HG03066 (cell line): Measurements from ENCODE around the gene VPS54.

ENCODE experiments used
- ATAC-seq: cut with Tn5 transposase; IDR thresholded peaks from one replicate; pipeline ENCODE4 v1.9.1; 2021; ENCODE audit warnings: low read depth; ENCODE audit not compliant: unreplicated experiment

VPS54 gene

GRCh38 chr2:63875131-63875527 is 144.1 kb downstream of the VPS54 start:
- ATAC-seq: no peak

- no peak for ATAC-seq
Observed at GRCh38 chr2:63874204-63875130, 144.8 kb downstream of the VPS54 start.

- no peak for ATAC-seq
Observed at GRCh38 chr2:63872571-63873328, 146.5 kb downstream of the VPS54 start.

GRCh38 chr2:63871864-63872263 is 147.4 kb downstream of the VPS54 start:
- no peak for ATAC-seq

- no peak for ATAC-seq
Observed at GRCh38 chr2:63870679-63871078, 148.5 kb downstream of the VPS54 start.

GRCh38 chr2:63866009-63866709 is 153.1 kb downstream of the VPS54 start:
- ATAC-seq: no peak

- no peak for ATAC-seq
Observed at GRCh38 chr2:63865159-63865799, 153.9 kb downstream of the VPS54 start.

- ATAC-seq: no peak
Observed at GRCh38 chr2:63863707-63864106, 155.5 kb downstream of the VPS54 start.

GRCh38 chr2:63862806-63863205 is 156.4 kb downstream of the VPS54 start:
- no peak for ATAC-seq

GRCh38 chr2:63861220-63861822 is 157.9 kb downstream of the VPS54 start:
- no peak for ATAC-seq

GRCh38 chr2:63858291-63858690 is 160.9 kb downstream of the VPS54 start:
- no peak for ATAC-seq

- ATAC-seq: no peak
Observed at GRCh38 chr2:63856303-63856603, 163.0 kb downstream of the VPS54 start.

GRCh38 chr2:63855418-63856302 is 163.6 kb downstream of the VPS54 start:
- ATAC-seq: no peak

GRCh38 chr2:63853527-63854310 is 165.5 kb downstream of the VPS54 start:
- ATAC-seq: no peak

GRCh38 chr2:63851691-63852311 is 167.4 kb downstream of the VPS54 start:
- no peak for ATAC-seq

GRCh38 chr2:63850649-63851048 is 168.6 kb downstream of the VPS54 start:
- ATAC-seq: no peak

- ATAC-seq: no peak
Observed at GRCh38 chr2:63850204-63850571, 169.0 kb downstream of the VPS54 start.
